GM12878 (cell line): Measurements from ENCODE around the gene PDSS2. TPM values are rescaled to one million over a fixed set of nuclear protein-coding genes. Genes with fewer than 3 reads are reported as not detected.

Source experiments
- ATAC-seq: fragments of 200-7000 bp; cut with Tn5 transposase; 3 replicates; pipeline ENCODE4 v1.9.1; 2020; ENCODE audit warnings: mild to moderate bottlenecking, moderate library complexity
- BruUV-seq: library from RNA; stranded (reverse); fragments of 400-500 nt; replicated peaks from 2 replicates; lab custom pipeline; 2021; lab: Mats Ljungman, UMichigan
- CTCF ChIA-PET: fragments of 300-600 bp; sonication (Branson Sonifier 250); formaldehyde crosslinking; extraction: SDS; loops from one replicate; lab custom pipeline; 2021; ENCODE audit warnings: inconsistent platforms; lab: Yijun Ruan, JAX
- POLR2A ChIA-PET: fragments of 350-600 bp; formaldehyde crosslinking; extraction: SDS; loops from one replicate; lab custom pipeline; 2021; ENCODE audit warnings: inconsistent platforms; lab: Charles Lee
- RAD21 ChIA-PET: fragments of 300-600 bp; sonication (Branson Sonifier 250); formaldehyde crosslinking; loops from one replicate; lab custom pipeline; 2023; ENCODE audit warnings: antibody characterized with exemption; ENCODE audit not compliant: unreplicated experiment; lab: Charles Lee
- SMC1A ChIA-PET: fragments of 300-600 bp; sonication (Branson Sonifier 250); formaldehyde crosslinking; loops from one replicate; lab custom pipeline; 2023; ENCODE audit not compliant: unreplicated experiment, uncharacterized antibody; lab: Charles Lee
- DNase-seq: peaks from one replicate; pipeline ENCODE4 v3.0.0-alpha.2; 2011; ENCODE audit warnings: low read depth, low spot score
- FAIRE-seq: peaks from 3 replicates; lab custom pipeline; 2011; peaks lifted over from hg19 to GRCh38; lab: Jason Lieb, UNC
- H2AFZ ChIP-seq: 2 replicates; pipeline ENCODE4 v1.6.0; 2011; ENCODE audit warnings: low read depth, low read length, control low read depth; ENCODE audit not compliant: control insufficient read depth
- H3K27ac ChIP-seq: 2 replicates; pipeline ENCODE4 v1.5.1; 2011; ENCODE audit warnings: control low read depth; ENCODE audit not compliant: control insufficient read depth, insufficient read depth
- H3K27me3 ChIP-seq, 2 experiments: replicated peaks in 1 of 2; 2 replicates each; pipeline versions ENCODE4 v1.6.0 to v1.6.1; 2011; ENCODE audit warnings: low read length in 1 of 2; ENCODE audit not compliant: control insufficient read depth in 2 of 2, insufficient read depth in 2 of 2
- H3K36me3 ChIP-seq, 2 experiments: 2 replicates each; pipeline ENCODE4 v1.5.1; 2011; ENCODE audit warnings: low read length in 1 of 2; ENCODE audit not compliant: control insufficient read depth in 2 of 2, insufficient read depth in 2 of 2
- H3K4me1 ChIP-seq: 2 replicates; pipeline ENCODE4 v1.6.1; 2011; ENCODE audit warnings: mild to moderate bottlenecking, low read length, moderate library complexity, mixed read lengths; ENCODE audit not compliant: control insufficient read depth, insufficient read depth
- H3K4me2 ChIP-seq: 2 replicates; pipeline ENCODE4 v1.6.0; 2011; ENCODE audit warnings: control low read depth; ENCODE audit not compliant: control insufficient read depth, insufficient read depth
- H3K4me3 ChIP-seq: fragments of 200-600 bp; sonication (generic); 2 replicates; pipeline ENCODE4 v1.5.1; 2016
- H3K79me2 ChIP-seq: 2 replicates; pipeline ENCODE4 v1.6.0; 2011; ENCODE audit warnings: low read length; ENCODE audit not compliant: control insufficient read depth, insufficient read depth
- H3K9ac ChIP-seq: 2 replicates; pipeline ENCODE4 v1.8.0; 2011; ENCODE audit warnings: low read length, control low read depth, mixed read lengths; ENCODE audit not compliant: control insufficient read depth, insufficient read depth
- H3K9me3 ChIP-seq: replicated peaks from 3 replicates; pipeline ENCODE4 v1.5.1; 2011; ENCODE audit warnings: mild to moderate bottlenecking, low read length; ENCODE audit not compliant: control insufficient read depth, insufficient read depth
- H4K20me1 ChIP-seq: 2 replicates; pipeline ENCODE4 v1.6.0; 2011; ENCODE audit not compliant: control insufficient read depth, insufficient read depth
- ATF2 ChIP-seq: IDR thresholded peaks from 2 replicates; pipeline ENCODE4 v1.6.1; 2012; ENCODE audit warnings: low read length, inconsistent platforms
- CHD2 ChIP-seq: IDR thresholded peaks from 2 replicates; pipeline ENCODE4 v1.6.1; 2011; ENCODE audit warnings: low read depth, low read length, improper control_type of control experiment, borderline replicate concordance
- ESRRA ChIP-seq: IDR thresholded peaks from 2 replicates; pipeline ENCODE4 v1.6.1; 2012; ENCODE audit warnings: mild to moderate bottlenecking, low read length, improper control_type of control experiment
- HSF1 ChIP-seq: fragments of 150-350 bp; IDR thresholded peaks from 2 replicates; pipeline ENCODE4 v1.6.1; 2014; ENCODE audit warnings: mild to moderate bottlenecking, low read depth, low read length
- JUNB ChIP-seq: IDR thresholded peaks from 2 replicates; pipeline ENCODE4 v1.6.1; 2016; ENCODE audit warnings: antibody characterized with exemption, mild to moderate bottlenecking
- KAT2A ChIP-seq: conservative IDR thresholded peaks from 2 replicates; pipeline ENCODE4 v1.6.1; 2011; ENCODE audit warnings: low read depth, low read length; ENCODE audit not compliant: control insufficient read depth
- KLF5 ChIP-seq: fragments of 450-650 bp; IDR thresholded peaks from 2 replicates; pipeline ENCODE4 v1.6.1; 2014; ENCODE audit warnings: mild to moderate bottlenecking; ENCODE audit not compliant: partially characterized antibody
- POU2F2 ChIP-seq: IDR thresholded peaks from 3 replicates; pipeline ENCODE4 v1.6.1; 2011; ENCODE audit warnings: low read depth, mild to moderate bottlenecking, low read length, borderline replicate concordance
- SUPT20H ChIP-seq: IDR thresholded peaks from 2 replicates; pipeline ENCODE4 v1.6.1; 2011; ENCODE audit warnings: low read depth, mild to moderate bottlenecking, low read length, moderate library complexity, borderline replicate concordance; ENCODE audit not compliant: control insufficient read depth
- TCF3 ChIP-seq: IDR thresholded peaks from 2 replicates; pipeline ENCODE4 v1.6.1; 2012; ENCODE audit warnings: low read depth, mild to moderate bottlenecking, low read length, borderline replicate concordance; ENCODE audit not compliant: insufficient read depth
- WGBS: methylation state at CpG from one replicate; pipeline ENCODE4 v1.1.6; 2016; ENCODE audit warnings: low lambda C conversion rate; ENCODE audit not compliant: insufficient replicate concordance, insufficient coverage; ENCODE audit errors: missing lambda C conversion rate; 5-methylcytosine and 5-hydroxymethylcytosine counted together
- in situ Hi-C: fragments of 300-500 bp; cut with MboI; formaldehyde crosslinking; loops from 9 replicates; pipeline ENCODE4 v1.14.3; 2018; ENCODE audit warnings: mixed read lengths
- intact Hi-C: fragments of 100-400 bp; cut with micrococcal nuclease; formaldehyde crosslinking; loops from one replicate; pipeline ENCODE4 v1.14.2; 2022; ENCODE audit not compliant: unreplicated experiment
- polyA plus RNA-seq, 11 experiments: library from polyadenylated mRNA; depleted of rRNA in 4 of 11; unstranded in 6 of 11; stranded (reverse) in 5 of 11; fragments of >200 nt; fragmentation: Nextera tagmentation in 4 of 11; fragmentation: Illumina TruSeq in 1 of 11; extraction: Ambion mirVana in 4 of 11; extraction: Trizol in 1 of 11; gene quantifications; 1 replicate in 1 of 11; 2 replicates in 10 of 11; pipeline versions ENCODE4 v1.2.1 to v1.2.3, GENCODE V29; 2011 to 2016; ENCODE audit warnings: inconsistent platforms in 2 of 11, missing spikeins in 2 of 11, low read depth in 1 of 11
- total RNA-seq, 4 experiments: library from RNA; depleted of rRNA in 3 of 4; stranded (reverse); fragments of >200 nt in 3 of 4; fragmentation: Illumina TruSeq in 1 of 4; extraction: Trizol in 1 of 4; gene quantifications; 2 replicates each; pipeline versions ENCODE4 v1.2.1 to v1.2.3, GENCODE V29; 2013 to 2021
- TF ChIP-seq, protein P1 (sequence below): fragments of 450-650 bp; IDR thresholded peaks from 2 replicates; pipeline ENCODE4 v1.6.1; 2018; ENCODE audit warnings: borderline replicate concordance, mild to moderate bottlenecking; ENCODE audit not compliant: partially characterized antibody
- TF ChIP-seq, protein P2 (sequence below): IDR thresholded peaks from 2 replicates; pipeline ENCODE4 v1.6.1; 2012; ENCODE audit warnings: improper control_type of control experiment, low read depth, low read length; ENCODE audit not compliant: insufficient replicate concordance

Gene PDSS2
- total and polyA plus RNA-seq, 10 of the 15 experiments (the other 5 are each of a cell fraction or from before 2014, with no cell fraction given): 7.7 to 15.5 (median 9.6) TPM

DNA sequence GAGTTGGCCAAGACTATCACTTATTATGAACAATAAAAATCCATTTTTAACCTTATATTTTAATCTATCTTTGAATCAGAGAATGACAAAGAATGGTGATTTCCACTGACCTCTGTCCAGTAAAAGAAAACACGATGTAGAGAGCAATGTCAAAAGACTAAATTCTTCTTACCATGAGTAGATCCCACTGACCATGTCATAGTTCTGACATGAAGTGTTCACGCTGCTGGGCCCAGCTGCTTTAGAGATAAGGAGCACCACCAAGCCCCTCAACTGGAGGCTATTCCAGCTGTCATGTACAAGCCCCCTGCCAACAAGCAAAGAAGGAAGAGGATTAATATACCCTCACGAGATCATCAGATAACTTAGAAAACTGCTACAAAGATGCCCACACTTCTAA, 125.3 kb downstream of the PDSS2 start (continued):
- TF ChIP-seq, protein P1, sequence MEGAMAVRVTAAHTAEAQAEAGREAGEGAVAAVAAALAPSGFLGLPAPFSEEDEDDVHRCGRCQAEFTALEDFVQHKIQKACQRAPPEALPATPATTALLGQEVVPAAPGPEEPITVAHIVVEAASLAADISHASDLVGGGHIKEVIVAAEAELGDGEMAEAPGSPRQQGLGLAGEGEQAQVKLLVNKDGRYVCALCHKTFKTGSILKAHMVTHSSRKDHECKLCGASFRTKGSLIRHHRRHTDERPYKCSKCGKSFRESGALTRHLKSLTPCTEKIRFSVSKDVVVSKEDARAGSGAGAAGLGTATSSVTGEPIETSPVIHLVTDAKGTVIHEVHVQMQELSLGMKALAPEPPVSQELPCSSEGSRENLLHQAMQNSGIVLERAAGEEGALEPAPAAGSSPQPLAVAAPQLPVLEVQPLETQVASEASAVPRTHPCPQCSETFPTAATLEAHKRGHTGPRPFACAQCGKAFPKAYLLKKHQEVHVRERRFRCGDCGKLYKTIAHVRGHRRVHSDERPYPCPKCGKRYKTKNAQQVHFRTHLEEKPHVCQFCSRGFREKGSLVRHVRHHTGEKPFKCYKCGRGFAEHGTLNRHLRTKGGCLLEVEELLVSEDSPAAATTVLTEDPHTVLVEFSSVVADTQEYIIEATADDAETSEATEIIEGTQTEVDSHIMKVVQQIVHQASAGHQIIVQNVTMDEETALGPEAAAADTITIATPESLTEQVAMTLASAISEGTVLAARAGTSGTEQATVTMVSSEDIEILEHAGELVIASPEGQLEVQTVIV: no peak
- TF ChIP-seq CHD2 (no peak), KAT2A (no peak), JUNB (no peak), POU2F2 (no peak), SUPT20H (no peak), TCF3 (no peak), ATF2 (no peak)
- TF ChIP-seq, all 136 proteins: peak for 0

DNA sequence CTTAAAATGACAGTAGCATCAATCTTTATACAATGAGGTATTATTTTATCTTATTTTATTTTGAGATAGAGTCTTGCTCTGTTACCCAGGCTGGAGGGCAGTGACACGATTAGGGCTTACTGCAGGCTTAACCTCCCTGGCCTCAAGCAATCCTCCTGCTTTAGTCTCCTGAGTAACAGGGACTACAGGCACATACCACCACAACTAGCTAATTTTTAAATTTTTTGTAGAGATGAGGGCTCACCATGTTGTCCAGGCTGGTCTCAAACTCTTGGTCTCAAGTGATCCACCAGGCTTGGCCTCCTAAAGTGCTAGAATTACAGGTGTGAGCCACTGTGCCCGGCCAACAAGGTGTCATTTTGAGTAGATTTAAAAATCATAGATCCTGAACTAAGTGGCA, 125.9 kb downstream of the PDSS2 start:
- Histone ChIP-seq H3K4me1 (peaks cover 7% of the 10 kb centered on the region; the same call in 1 of the 2 replicates), H3K27me3 (no peaks in the 10 kb centered on the region), H3K4me2 (no peak overlapping the region), H3K9me3 (no peaks in the 10 kb centered on the region), H4K20me1 (no peaks in the 10 kb centered on the region), H3K79me2 (no peaks in the 10 kb centered on the region), H3K4me3 (no peak overlapping the region), H2AFZ (no peak overlapping the region), H3K27ac (no peak overlapping the region), H3K9ac (no peak overlapping the region), H3K36me3 (no peaks in the 10 kb centered on the region)
- 98% methylated on average over 2 of the region's 2 CpGs for WGBS
- RAD21 ChIA-PET: no interaction called here
- in situ Hi-C loops (no loop called here), intact Hi-C loops (no loop called here)
- CTCF ChIA-PET: interaction anchor here (1.0 to 7.2 kb wide), 2 partner anchors 10 to 16 kb away, joined by 3 to 68 read pairs; no protein-coding TSS in a partner anchor
- BruUV-seq: no TSS peak
- POLR2A ChIA-PET: no interaction called here
- DNase-seq: no peak
- no peak for FAIRE-seq
- SMC1A ChIA-PET: no interaction called here
- ATAC-seq: no peak
- TF ChIP-seq TCF3 (no peak), KLF5 (no peak), HSF1 (no peak), ESRRA (no peak)
- TF ChIP-seq, protein P2, sequence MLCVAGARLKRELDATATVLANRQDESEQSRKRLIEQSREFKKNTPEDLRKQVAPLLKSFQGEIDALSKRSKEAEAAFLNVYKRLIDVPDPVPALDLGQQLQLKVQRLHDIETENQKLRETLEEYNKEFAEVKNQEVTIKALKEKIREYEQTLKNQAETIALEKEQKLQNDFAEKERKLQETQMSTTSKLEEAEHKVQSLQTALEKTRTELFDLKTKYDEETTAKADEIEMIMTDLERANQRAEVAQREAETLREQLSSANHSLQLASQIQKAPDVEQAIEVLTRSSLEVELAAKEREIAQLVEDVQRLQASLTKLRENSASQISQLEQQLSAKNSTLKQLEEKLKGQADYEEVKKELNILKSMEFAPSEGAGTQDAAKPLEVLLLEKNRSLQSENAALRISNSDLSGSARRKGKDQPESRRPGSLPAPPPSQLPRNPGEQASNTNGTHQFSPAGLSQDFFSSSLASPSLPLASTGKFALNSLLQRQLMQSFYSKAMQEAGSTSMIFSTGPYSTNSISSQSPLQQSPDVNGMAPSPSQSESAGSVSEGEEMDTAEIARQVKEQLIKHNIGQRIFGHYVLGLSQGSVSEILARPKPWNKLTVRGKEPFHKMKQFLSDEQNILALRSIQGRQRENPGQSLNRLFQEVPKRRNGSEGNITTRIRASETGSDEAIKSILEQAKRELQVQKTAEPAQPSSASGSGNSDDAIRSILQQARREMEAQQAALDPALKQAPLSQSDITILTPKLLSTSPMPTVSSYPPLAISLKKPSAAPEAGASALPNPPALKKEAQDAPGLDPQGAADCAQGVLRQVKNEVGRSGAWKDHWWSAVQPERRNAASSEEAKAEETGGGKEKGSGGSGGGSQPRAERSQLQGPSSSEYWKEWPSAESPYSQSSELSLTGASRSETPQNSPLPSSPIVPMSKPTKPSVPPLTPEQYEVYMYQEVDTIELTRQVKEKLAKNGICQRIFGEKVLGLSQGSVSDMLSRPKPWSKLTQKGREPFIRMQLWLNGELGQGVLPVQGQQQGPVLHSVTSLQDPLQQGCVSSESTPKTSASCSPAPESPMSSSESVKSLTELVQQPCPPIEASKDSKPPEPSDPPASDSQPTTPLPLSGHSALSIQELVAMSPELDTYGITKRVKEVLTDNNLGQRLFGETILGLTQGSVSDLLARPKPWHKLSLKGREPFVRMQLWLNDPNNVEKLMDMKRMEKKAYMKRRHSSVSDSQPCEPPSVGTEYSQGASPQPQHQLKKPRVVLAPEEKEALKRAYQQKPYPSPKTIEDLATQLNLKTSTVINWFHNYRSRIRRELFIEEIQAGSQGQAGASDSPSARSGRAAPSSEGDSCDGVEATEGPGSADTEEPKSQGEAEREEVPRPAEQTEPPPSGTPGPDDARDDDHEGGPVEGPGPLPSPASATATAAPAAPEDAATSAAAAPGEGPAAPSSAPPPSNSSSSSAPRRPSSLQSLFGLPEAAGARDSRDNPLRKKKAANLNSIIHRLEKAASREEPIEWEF: no peak
